Measurements from ENCODE around the gene VPS33A. TPM values are rescaled to one million over a fixed set of nuclear protein-coding genes. Genes with fewer than 3 reads are reported as not detected.

Gene VPS33A
- total and polyA plus RNA-seq, 2 experiments from 2014 or later, result 23.1 to 35.2 TPM

DNA sequence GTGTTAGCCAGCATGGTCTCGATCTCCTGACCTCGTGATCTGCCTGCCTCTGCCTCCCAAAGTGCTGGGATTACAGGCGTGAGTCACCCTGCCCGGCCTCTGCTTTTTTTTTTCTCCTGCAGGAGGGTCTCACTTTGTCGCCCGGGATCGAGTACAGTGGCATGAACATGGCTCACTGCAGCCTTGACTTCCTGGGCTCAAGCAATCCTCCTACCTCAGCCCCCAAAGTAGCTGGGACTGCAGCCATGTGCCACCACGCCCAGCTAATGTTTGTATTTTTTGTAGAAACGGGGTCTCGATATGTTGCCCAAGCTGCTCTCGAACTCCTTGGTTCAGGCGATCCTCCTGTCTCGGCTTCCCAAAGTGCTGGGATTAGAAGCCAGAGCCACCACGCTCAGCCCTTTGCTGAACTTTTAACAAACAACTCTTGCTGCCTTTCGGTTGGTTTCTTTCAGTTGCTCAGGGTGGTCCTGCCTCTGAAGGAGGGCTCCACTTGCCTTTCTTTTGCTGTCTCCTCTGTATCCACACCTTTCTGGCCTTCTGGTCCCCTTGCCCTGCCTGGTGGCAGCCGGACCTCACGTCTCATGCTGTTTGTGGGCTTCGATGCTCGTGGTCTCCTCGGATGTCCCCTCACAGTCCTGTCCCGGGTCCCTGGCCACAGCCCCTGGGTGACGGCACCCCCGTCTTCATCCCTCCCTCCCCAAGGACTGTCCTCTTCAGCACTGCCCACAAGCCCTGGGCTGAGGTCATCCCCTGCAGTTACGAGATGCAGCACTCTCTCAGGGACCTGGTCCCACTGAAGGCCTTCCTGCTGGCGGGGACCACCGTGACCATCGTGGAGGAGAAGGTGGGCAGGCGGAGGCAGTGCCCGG, 66.6 kb downstream of the VPS33A start:
- H3K27me3 ChIP-seq, result peaks cover 22% of the 10 kb centered on the region
- H3K4me1 ChIP-seq (ENCODE audit: insufficient read depth), result peaks cover 7% of the 10 kb centered on the region
- DNase-seq (ENCODE audit: low spot score), result no peak
- H2AFZ ChIP-seq, result no peak overlapping the region
- no peak overlapping the region for H3K27ac ChIP-seq
- H4K20me1 ChIP-seq (ENCODE audit: insufficient read depth, poor library complexity, severe bottlenecking), result no peaks in the 10 kb centered on the region
- no peaks in the 10 kb centered on the region for H3K9me3 ChIP-seq (ENCODE audit: low read depth)
- H3K4me2 ChIP-seq, result no peak overlapping the region
- H3K36me3 ChIP-seq (replicated peaks; ENCODE audit: insufficient read depth, low read depth), result no peaks in the 10 kb centered on the region
- TF ChIP-seq, protein P1, sequence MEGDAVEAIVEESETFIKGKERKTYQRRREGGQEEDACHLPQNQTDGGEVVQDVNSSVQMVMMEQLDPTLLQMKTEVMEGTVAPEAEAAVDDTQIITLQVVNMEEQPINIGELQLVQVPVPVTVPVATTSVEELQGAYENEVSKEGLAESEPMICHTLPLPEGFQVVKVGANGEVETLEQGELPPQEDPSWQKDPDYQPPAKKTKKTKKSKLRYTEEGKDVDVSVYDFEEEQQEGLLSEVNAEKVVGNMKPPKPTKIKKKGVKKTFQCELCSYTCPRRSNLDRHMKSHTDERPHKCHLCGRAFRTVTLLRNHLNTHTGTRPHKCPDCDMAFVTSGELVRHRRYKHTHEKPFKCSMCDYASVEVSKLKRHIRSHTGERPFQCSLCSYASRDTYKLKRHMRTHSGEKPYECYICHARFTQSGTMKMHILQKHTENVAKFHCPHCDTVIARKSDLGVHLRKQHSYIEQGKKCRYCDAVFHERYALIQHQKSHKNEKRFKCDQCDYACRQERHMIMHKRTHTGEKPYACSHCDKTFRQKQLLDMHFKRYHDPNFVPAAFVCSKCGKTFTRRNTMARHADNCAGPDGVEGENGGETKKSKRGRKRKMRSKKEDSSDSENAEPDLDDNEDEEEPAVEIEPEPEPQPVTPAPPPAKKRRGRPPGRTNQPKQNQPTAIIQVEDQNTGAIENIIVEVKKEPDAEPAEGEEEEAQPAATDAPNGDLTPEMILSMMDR (IDR thresholded peaks at IDR 0.05; ENCODE audit: poor library complexity), result no peak
- no peak for TF ChIP-seq EZH2phosphoT487 (IDR thresholded peaks at IDR 0.05; ENCODE audit: low read depth, severe bottlenecking, unreplicated experiment)
- H3K4me3 ChIP-seq, result no peak overlapping the region
- H3K79me2 ChIP-seq, result no peaks in the 10 kb centered on the region
- WGBS (ENCODE audit: low lambda C conversion rate, missing lambda C conversion rate), result 94% methylated on average over 28 of the region's 29 CpGs
- H3K9me2 ChIP-seq (replicated peaks; ENCODE audit: insufficient read depth), result no peaks in the 10 kb centered on the region

DNA sequence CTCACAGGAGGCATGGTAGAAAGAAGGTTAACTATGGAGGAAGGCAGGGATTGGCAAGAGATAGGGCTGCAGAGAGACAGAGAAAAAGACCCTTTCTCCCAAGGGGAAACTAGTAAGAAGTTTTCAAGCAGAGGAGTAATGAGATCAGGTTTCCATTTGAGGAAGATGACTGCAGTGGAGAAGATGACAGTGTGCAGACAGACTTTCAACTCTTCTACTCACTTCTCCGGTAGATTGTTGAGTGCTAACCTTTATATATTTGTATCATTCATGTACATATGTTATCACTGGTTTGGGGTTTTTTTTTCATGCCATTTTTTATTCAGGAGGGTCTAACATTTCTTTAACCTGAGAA, 68.7 kb downstream of the VPS33A start:
- no peak overlapping the region for H3K27ac ChIP-seq
- no peaks in the 10 kb centered on the region for H3K9me3 ChIP-seq (ENCODE audit: low read depth)
- no peaks in the 10 kb centered on the region for H3K79me2 ChIP-seq
- peaks cover 3% of the 10 kb centered on the region for H3K27me3 ChIP-seq
- H3K9me2 ChIP-seq (replicated peaks; ENCODE audit: insufficient read depth), result no peaks in the 10 kb centered on the region
- H3K36me3 ChIP-seq (replicated peaks; ENCODE audit: insufficient read depth, low read depth), result no peaks in the 10 kb centered on the region
- 85% methylated on average over 1 of the region's 1 CpG for WGBS (ENCODE audit: low lambda C conversion rate, missing lambda C conversion rate)
- H3K4me1 ChIP-seq (ENCODE audit: insufficient read depth), result no peaks in the 10 kb centered on the region
- no peak overlapping the region for H3K4me3 ChIP-seq
- TF ChIP-seq EZH2phosphoT487 (IDR thresholded peaks at IDR 0.05; ENCODE audit: low read depth, severe bottlenecking, unreplicated experiment), result no peak
- no peak for TF ChIP-seq EZH2 (IDR thresholded peaks at IDR 0.05; ENCODE audit: borderline replicate concordance)
- no peak overlapping the region for H2AFZ ChIP-seq
- H4K20me1 ChIP-seq (ENCODE audit: insufficient read depth, poor library complexity, severe bottlenecking), result no peaks in the 10 kb centered on the region
- no peak overlapping the region for H3K4me2 ChIP-seq
- no peak for DNase-seq (ENCODE audit: low spot score)

DNA sequence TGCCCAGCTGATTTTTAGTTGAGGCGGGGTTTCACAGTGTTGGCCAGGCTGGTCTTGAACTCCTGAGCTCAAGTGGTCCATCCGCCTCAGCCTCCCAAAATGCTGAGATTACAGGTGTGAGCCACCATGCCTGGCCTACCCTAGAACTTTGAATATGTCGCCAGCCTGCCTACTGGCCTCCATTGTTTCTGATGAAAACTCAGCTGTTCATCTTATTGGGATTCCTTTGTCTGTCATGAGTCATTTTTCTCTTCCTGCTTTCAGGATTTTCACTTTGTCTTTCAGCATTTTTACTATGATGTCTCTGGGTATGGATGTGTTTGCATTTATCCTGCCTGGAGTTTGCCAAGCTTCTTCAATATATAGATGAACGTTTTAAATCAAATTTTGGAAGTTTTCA, 70.9 kb downstream of the VPS33A start:
- no peak overlapping the region for H2AFZ ChIP-seq
- WGBS (ENCODE audit: low lambda C conversion rate, missing lambda C conversion rate), result 95% methylated on average over 4 of the region's 4 CpGs
- no peak overlapping the region for H3K4me2 ChIP-seq
- no peaks in the 10 kb centered on the region for H3K9me3 ChIP-seq (ENCODE audit: low read depth)
- no peaks in the 10 kb centered on the region for H3K36me3 ChIP-seq (replicated peaks; ENCODE audit: insufficient read depth, low read depth)
- no peak overlapping the region for H3K4me3 ChIP-seq
- TF ChIP-seq EZH2phosphoT487 (IDR thresholded peaks at IDR 0.05; ENCODE audit: low read depth, severe bottlenecking, unreplicated experiment), result no peak
- TF ChIP-seq, protein P1 (IDR thresholded peaks at IDR 0.05; ENCODE audit: poor library complexity), result no peak
- no peak for TF ChIP-seq EZH2 (IDR thresholded peaks at IDR 0.05; ENCODE audit: borderline replicate concordance)
- no peaks in the 10 kb centered on the region for H3K79me2 ChIP-seq
- no peaks in the 10 kb centered on the region for H4K20me1 ChIP-seq (ENCODE audit: insufficient read depth, poor library complexity, severe bottlenecking)
- DNase-seq (ENCODE audit: low spot score), result no peak
- no peak overlapping the region for H3K27ac ChIP-seq
- H3K4me1 ChIP-seq (ENCODE audit: insufficient read depth), result no peaks in the 10 kb centered on the region
- H3K9me2 ChIP-seq (replicated peaks; ENCODE audit: insufficient read depth), result no peaks in the 10 kb centered on the region
- no peaks in the 10 kb centered on the region for H3K27me3 ChIP-seq

DNA sequence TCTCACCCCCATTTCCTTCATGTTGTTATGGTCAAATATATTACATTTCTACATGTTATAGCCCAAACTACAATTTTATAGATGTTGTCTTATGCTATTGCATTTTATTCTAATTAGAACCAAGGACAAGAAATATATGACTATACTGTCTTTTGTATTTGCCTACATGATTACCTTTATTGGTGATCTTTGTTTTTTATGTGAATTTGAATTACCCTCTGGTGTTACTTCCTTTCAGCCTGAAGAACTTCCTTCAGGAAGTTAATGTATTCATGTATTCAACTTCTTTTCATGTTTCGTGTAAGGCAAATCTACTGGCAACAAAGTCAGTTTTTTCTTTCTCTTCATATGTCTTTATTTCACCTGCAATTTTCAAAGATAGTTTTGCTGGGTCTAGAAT, 71.5 kb downstream of the VPS33A start:
- Histone ChIP-seq H3K27ac (no peak overlapping the region), H3K79me2 (no peaks in the 10 kb centered on the region), H3K9me2 (replicated peaks; ENCODE audit: insufficient read depth) (no peaks in the 10 kb centered on the region), H3K27me3 (no peaks in the 10 kb centered on the region), H3K9me3 (ENCODE audit: low read depth) (no peaks in the 10 kb centered on the region), H4K20me1 (ENCODE audit: insufficient read depth, poor library complexity, severe bottlenecking) (no peaks in the 10 kb centered on the region), H3K36me3 (replicated peaks; ENCODE audit: insufficient read depth, low read depth) (no peaks in the 10 kb centered on the region), H3K4me3 (no peak overlapping the region), H3K4me1 (ENCODE audit: insufficient read depth) (no peaks in the 10 kb centered on the region), H2AFZ (no peak overlapping the region), H3K4me2 (no peak overlapping the region)
- 96% methylated on average over 1 of the region's 1 CpG for WGBS (ENCODE audit: low lambda C conversion rate, missing lambda C conversion rate)
- no peak for DNase-seq (ENCODE audit: low spot score)
- TF ChIP-seq, protein P1 (IDR thresholded peaks at IDR 0.05; ENCODE audit: poor library complexity), result no peak
- TF ChIP-seq EZH2 (IDR thresholded peaks at IDR 0.05; ENCODE audit: borderline replicate concordance), result no peak
- no peak for TF ChIP-seq EZH2phosphoT487 (IDR thresholded peaks at IDR 0.05; ENCODE audit: low read depth, severe bottlenecking, unreplicated experiment)

All from hepatocyte (in vitro differentiated cells).